WTC11 (cell line): ENCODE data around the gene AHSG. TPM values are rescaled to one million over a fixed set of nuclear protein-coding genes. Genes with fewer than 3 reads are reported as not detected.
"Not testable (repeated sequence)": the region's sequence is repeated elsewhere in the genome, so short reads cannot be mapped to it uniquely, and the experiment has no call there.

ENCODE experiments used
- ATAC-seq: fragments of 200-7000 bp; cut with Tn5 transposase; 2 replicates; pipeline ENCODE4 v1.10.0; 2021; ENCODE audit warnings: mild to moderate bottlenecking, moderate library complexity
- CTCF ChIA-PET: fragments of 300-600 bp; sonication (Branson Sonifier 250); formaldehyde crosslinking; loops from one replicate; lab custom pipeline; 2021; ENCODE audit warnings: antibody characterized with exemption; lab: Charles Lee
- POLR2A ChIA-PET: fragments of 350-600 bp; sonication (Branson Sonifier 250); formaldehyde crosslinking; loops from one replicate; lab custom pipeline; 2021; ENCODE audit warnings: antibody characterized with exemption; lab: Charles Lee
- DNase-seq: peaks from one replicate; pipeline ENCODE4 v3.0.0; 2021; ENCODE audit warnings: low spot score
- H3K27ac Mint-ChIP-seq: 2 replicates; pipeline ENCODE4 v1.8.0; 2021; ENCODE audit warnings: mixed read lengths
- H3K27me3 Mint-ChIP-seq: 2 replicates; pipeline ENCODE4 v1.8.0; 2021; ENCODE audit warnings: low read depth, mild to moderate bottlenecking, moderate library complexity, mixed read lengths
- H3K36me3 Mint-ChIP-seq: 2 replicates; pipeline ENCODE4 v1.8.0; 2021; ENCODE audit warnings: mixed read lengths
- H3K4me1 Mint-ChIP-seq: 2 replicates; pipeline ENCODE4 v1.8.0; 2022; ENCODE audit warnings: mixed read lengths
- H3K4me3 Mint-ChIP-seq: 2 replicates; pipeline ENCODE4 v1.8.0; 2021; ENCODE audit warnings: mild to moderate bottlenecking, moderate library complexity, mixed read lengths
- H3K9me3 Mint-ChIP-seq: 2 replicates; pipeline ENCODE4 v1.8.0; 2021; ENCODE audit warnings: mixed read lengths
- CTCF ChIP-seq: fragments of 200-600 bp; IDR thresholded peaks from 2 replicates; pipeline ENCODE4 v1.8.0; 2022; ENCODE audit warnings: antibody characterized with exemption
- FOXP1 ChIP-seq: sonication (generic); formaldehyde crosslinking; IDR thresholded peaks from 2 replicates; pipeline ENCODE4 v1.8.0; 2022; ENCODE audit warnings: missing genetic modification reagents, mild to moderate bottlenecking, moderate library complexity, borderline replicate concordance
- FOXP4 ChIP-seq: sonication (generic); formaldehyde crosslinking; IDR thresholded peaks from 2 replicates; pipeline ENCODE4 v1.8.0; 2022; ENCODE audit warnings: mild to moderate bottlenecking, missing genetic modification reagents
- MLX ChIP-seq: sonication (generic); formaldehyde crosslinking; IDR thresholded peaks from 2 replicates; pipeline ENCODE4 v1.8.1; 2023; ENCODE audit warnings: mild to moderate bottlenecking, missing genetic modification reagents, moderate library complexity
- NFYB ChIP-seq: sonication (generic); formaldehyde crosslinking; conservative IDR thresholded peaks from 2 replicates; pipeline ENCODE4 v1.8.0; 2022; ENCODE audit warnings: low read depth, missing genetic modification reagents
- SMAD3 ChIP-seq: sonication (generic); formaldehyde crosslinking; IDR thresholded peaks from 2 replicates; pipeline ENCODE4 v1.8.0; 2022; ENCODE audit warnings: missing genetic modification reagents, mild to moderate bottlenecking, borderline replicate concordance
- SMAD4 ChIP-seq: sonication (generic); formaldehyde crosslinking; IDR thresholded peaks from 2 replicates; pipeline ENCODE4 v1.8.0; 2022; ENCODE audit warnings: mild to moderate bottlenecking, missing genetic modification reagents
- total RNA-seq: library from RNA; stranded (reverse); gene quantifications from 3 replicates; pipeline ENCODE4 v1.2.3, GENCODE V29; 2021
- TF ChIP-seq, protein P1 (sequence below): sonication (generic); formaldehyde crosslinking; IDR thresholded peaks from 2 replicates; pipeline ENCODE4 v1.8.0; 2023; ENCODE audit warnings: mild to moderate bottlenecking, missing genetic modification reagents

Gene AHSG
- total RNA-seq, 1 experiment from 2014 or later, result 1.9 TPM

- TF ChIP-seq, protein P1, sequence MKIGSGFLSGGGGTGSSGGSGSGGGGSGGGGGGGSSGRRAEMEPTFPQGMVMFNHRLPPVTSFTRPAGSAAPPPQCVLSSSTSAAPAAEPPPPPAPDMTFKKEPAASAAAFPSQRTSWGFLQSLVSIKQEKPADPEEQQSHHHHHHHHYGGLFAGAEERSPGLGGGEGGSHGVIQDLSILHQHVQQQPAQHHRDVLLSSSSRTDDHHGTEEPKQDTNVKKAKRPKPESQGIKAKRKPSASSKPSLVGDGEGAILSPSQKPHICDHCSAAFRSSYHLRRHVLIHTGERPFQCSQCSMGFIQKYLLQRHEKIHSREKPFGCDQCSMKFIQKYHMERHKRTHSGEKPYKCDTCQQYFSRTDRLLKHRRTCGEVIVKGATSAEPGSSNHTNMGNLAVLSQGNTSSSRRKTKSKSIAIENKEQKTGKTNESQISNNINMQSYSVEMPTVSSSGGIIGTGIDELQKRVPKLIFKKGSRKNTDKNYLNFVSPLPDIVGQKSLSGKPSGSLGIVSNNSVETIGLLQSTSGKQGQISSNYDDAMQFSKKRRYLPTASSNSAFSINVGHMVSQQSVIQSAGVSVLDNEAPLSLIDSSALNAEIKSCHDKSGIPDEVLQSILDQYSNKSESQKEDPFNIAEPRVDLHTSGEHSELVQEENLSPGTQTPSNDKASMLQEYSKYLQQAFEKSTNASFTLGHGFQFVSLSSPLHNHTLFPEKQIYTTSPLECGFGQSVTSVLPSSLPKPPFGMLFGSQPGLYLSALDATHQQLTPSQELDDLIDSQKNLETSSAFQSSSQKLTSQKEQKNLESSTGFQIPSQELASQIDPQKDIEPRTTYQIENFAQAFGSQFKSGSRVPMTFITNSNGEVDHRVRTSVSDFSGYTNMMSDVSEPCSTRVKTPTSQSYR, result no peak
- no peak for TF ChIP-seq CTCF
These were observed 30.3 kb upstream of the AHSG start (continued) for GRCh38 chr3:186582541-186582940.

GRCh38 chr3:186583831-186584230 lies 29.0 kb upstream of the AHSG start:
- peaks cover 57% of the 10 kb centered on the region for H3K36me3 Mint-ChIP-seq
- no peaks in the 10 kb centered on the region for H3K9me3 Mint-ChIP-seq
- no peaks in the 10 kb centered on the region for H3K27me3 Mint-ChIP-seq
- no peak for DNase-seq
- no peak overlapping the region for H3K27ac Mint-ChIP-seq
- ChIA-PET CTCF (interaction anchor here (1.2 to 1.6 kb wide), 3 partner anchors 13 to 33 kb away, joined by 5 to 6 read pairs (median 6); no protein-coding TSS in a partner anchor), POLR2A (no interaction called here)
- ATAC-seq, result no peak
- H3K4me1 Mint-ChIP-seq, result no peaks in the 10 kb centered on the region
- no peak for TF ChIP-seq MLX
- TF ChIP-seq SMAD3 (CRISPR knock-in tag), result no peak
- TF ChIP-seq SMAD4 (CRISPR knock-in tag), result no peak
- no peak for TF ChIP-seq NFYB (CRISPR knock-in tag)
- H3K4me3 Mint-ChIP-seq, result no peak overlapping the region

- POLR2A ChIA-PET, result interaction anchor here (1.8 kb wide), 1 partner anchor 204 kb away, joined by 4 read pairs; no protein-coding TSS in a partner anchor
- ATAC-seq, H3K27me3 Mint-ChIP-seq, DNase-seq, H3K4me3 Mint-ChIP-seq, H3K4me1 Mint-ChIP-seq, H3K9me3 Mint-ChIP-seq, H3K27ac Mint-ChIP-seq: not testable (repeated sequence)
- H3K36me3 Mint-ChIP-seq, result peaks cover 41% of the 10 kb centered on the region
- CTCF ChIA-PET, result interaction anchor here (1.3 kb wide), 1 partner anchor 31 kb away, joined by 7 read pairs; no protein-coding TSS in a partner anchor
These were observed 26.6 kb upstream of the AHSG start for GRCh38 chr3:186586245-186586644.

GRCh38 chr3:186587183-186587582 lies 25.7 kb upstream of the AHSG start:
- Mint-ChIP-seq H3K36me3 (peaks cover 31% of the 10 kb centered on the region), H3K4me3 (no peak overlapping the region), H3K27me3 (no peaks in the 10 kb centered on the region), H3K27ac (no peak overlapping the region), H3K9me3 (no peaks in the 10 kb centered on the region), H3K4me1 (no peaks in the 10 kb centered on the region)
- DNase-seq (no peak), ATAC-seq (no peak)
- POLR2A ChIA-PET, result interaction anchor here (0.7 to 1.8 kb wide), 2 partner anchors 203 to 1161 kb away, joined by 4 to 5 read pairs; no protein-coding TSS in a partner anchor
- TF ChIP-seq FOXP4 (CRISPR knock-in tag) (no peak), FOXP1 (CRISPR knock-in tag) (no peak)
- TF ChIP-seq, protein P1, result no peak
- TF ChIP-seq, all 79 proteins: peak for 0
- CTCF ChIA-PET, result interaction anchor here (1.3 to 1.6 kb wide), 2 partner anchors 28 to 30 kb away, joined by 7 to 9 read pairs; no protein-coding TSS in a partner anchor
